CD4-positive, alpha-beta memory T cell (primary cell): Measurements from ENCODE around the gene TAAR9. TPM values are rescaled to one million over a fixed set of nuclear protein-coding genes. Genes with fewer than 3 reads are reported as not detected.

Source experiments
- CTCF ChIA-PET: fragments of 350-600 bp; sonication (Branson Sonifier 250); formaldehyde crosslinking; loops from one replicate; lab custom pipeline; 2021; ENCODE audit warnings: inconsistent platforms; ENCODE audit not compliant: partially characterized antibody; lab: Charles Lee
- POLR2A ChIA-PET: fragments of 350-600 bp; sonication (Branson Sonifier 250); formaldehyde crosslinking; loops from one replicate; lab custom pipeline; 2021; ENCODE audit not compliant: partially characterized antibody; lab: Charles Lee
- DNase-seq, 5 donors: peaks; one replicate each; pipeline versions ENCODE4 v3.0.0 to v3.0.0-alpha.2; 2020 to 2022; ENCODE audit warnings: mixed read lengths in 1 of 5
- H3K27ac ChIP-seq: one replicate; pipeline ENCODE4 v1.7.0; 2013; ENCODE audit warnings: low read depth, low read length
- H3K27me3 ChIP-seq: 2 replicates; pipeline ENCODE4 v1.7.0; 2013; ENCODE audit warnings: mild to moderate bottlenecking, low read length, moderate library complexity; ENCODE audit not compliant: insufficient read depth
- H3K36me3 ChIP-seq: 2 replicates; pipeline ENCODE4 v1.7.0; 2013; ENCODE audit warnings: mild to moderate bottlenecking, low read length, moderate library complexity; ENCODE audit not compliant: insufficient read depth
- H3K4me1 ChIP-seq: 2 replicates; pipeline ENCODE4 v1.7.0; 2013; ENCODE audit warnings: mild to moderate bottlenecking, low read length, moderate library complexity; ENCODE audit not compliant: insufficient read depth
- H3K4me3 ChIP-seq, 2 donors: one replicate each; pipeline ENCODE4 v1.7.0; 2013; ENCODE audit warnings: low read length in 2 of 2, mild to moderate bottlenecking in 1 of 2
- H3K9me3 ChIP-seq, 2 donors: one replicate each; pipeline ENCODE4 v1.7.0; 2013; ENCODE audit warnings: low read length in 2 of 2, control low read depth in 1 of 2; ENCODE audit not compliant: control insufficient read depth in 1 of 2
- H3K27ac Mint-ChIP-seq, 7 donors: one replicate each; pipeline ENCODE4 v1.8.0; 2020 to 2021; ENCODE audit warnings: mixed read lengths in 7 of 7, mild to moderate bottlenecking in 6 of 7, inconsistent platforms in 3 of 7, moderate library complexity in 3 of 7
- H3K27me3 Mint-ChIP-seq, 2 donors: one replicate each; pipeline ENCODE4 v1.8.0; 2020 to 2021; ENCODE audit warnings: mixed read lengths in 2 of 2
- H3K36me3 Mint-ChIP-seq, 2 donors: one replicate each; pipeline ENCODE4 v1.8.0; 2020 to 2021; ENCODE audit warnings: mixed read lengths in 2 of 2, inconsistent platforms in 1 of 2, mild to moderate bottlenecking in 1 of 2
- H3K4me1 Mint-ChIP-seq, 4 donors: one replicate each; pipeline ENCODE4 v1.8.0; 2020 to 2021; ENCODE audit warnings: mixed read lengths in 4 of 4, mild to moderate bottlenecking in 1 of 4
- H3K4me3 Mint-ChIP-seq, 8 donors: one replicate each; pipeline ENCODE4 v1.8.0; 2020 to 2021; ENCODE audit warnings: mixed read lengths in 8 of 8, mild to moderate bottlenecking in 7 of 8, moderate library complexity in 6 of 8, inconsistent platforms in 3 of 8
- H3K9me3 Mint-ChIP-seq, 8 donors: one replicate each; pipeline ENCODE4 v1.8.0; 2020 to 2021; ENCODE audit warnings: mixed read lengths in 8 of 8, mild to moderate bottlenecking in 5 of 8, inconsistent platforms in 3 of 8, moderate library complexity in 1 of 8
- intact Hi-C: fragments of 100-400 bp; cut with micrococcal nuclease; formaldehyde crosslinking; loops from one replicate; pipeline ENCODE4 v1.15.1; 2023
- polyA plus RNA-seq, 2 donors: library from polyadenylated mRNA; unstranded; fragments of 300-500 nt; fragmentation: Illumina TruSeq; gene quantifications; one replicate each; pipeline ENCODE4 v1.2.3, GENCODE V29; 2021
- total RNA-seq, 2 experiments: library from RNA; stranded (reverse); gene quantifications; one replicate each; pipeline ENCODE4 v1.2.3, GENCODE V29; 2021

Gene TAAR9
- total and polyA plus RNA-seq, 4 experiments from 2014 or later: not detected

DNA sequence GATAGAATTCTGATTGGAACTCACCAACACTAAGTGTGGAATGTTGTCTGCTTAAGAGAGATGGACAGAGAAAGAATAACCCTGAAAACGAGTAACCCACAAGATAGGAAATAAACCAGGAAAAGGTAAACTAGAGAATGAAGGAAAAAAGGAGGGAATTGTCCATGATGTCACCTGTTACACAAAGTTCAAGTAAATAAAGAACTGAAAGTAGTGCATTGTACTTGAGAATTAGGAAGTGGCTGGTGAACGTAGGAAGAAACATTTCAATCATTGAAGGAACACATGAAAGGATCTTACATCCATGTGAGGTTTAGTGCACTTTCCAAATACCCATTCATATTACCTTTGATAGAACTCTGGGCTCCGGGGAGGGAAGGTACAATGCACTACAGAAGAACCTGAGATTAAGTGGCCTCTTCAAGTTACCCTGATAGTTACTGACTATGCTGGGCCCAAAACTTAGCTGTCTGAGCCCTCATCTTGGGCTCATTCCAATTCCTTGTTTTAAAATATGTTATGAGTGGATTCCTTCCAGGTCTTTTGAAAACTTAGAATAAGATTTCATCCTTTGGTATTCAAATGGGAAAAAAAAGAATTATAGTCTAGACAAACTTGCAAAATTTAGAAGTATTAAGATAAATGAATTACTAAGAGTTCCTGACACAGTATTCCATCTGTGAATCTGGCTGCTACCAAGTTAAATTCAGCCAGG is 24.1 kb upstream of the TAAR9 start:
- Mint-ChIP-seq H3K4me1 (peaks cover 17 to 30% (median 24%) of the 10 kb centered on the region in 4 donors), H3K9me3 (no peaks in the 10 kb centered on the region), H3K27ac (peak overlapping the region in 2 of 7 donors; percentile 36 to 47), H3K36me3 (peaks cover 0 to 1% of the 10 kb centered on the region in 2 donors), H3K4me3 (peak overlapping the region; percentile 98 to 99 (median 98)), H3K27me3 (no peaks in the 10 kb centered on the region)
- DNase-seq: no peak
- Histone ChIP-seq H3K9me3 (no peaks in the 10 kb centered on the region), H3K36me3 (no peaks in the 10 kb centered on the region), H3K4me1 (peaks cover 23% of the 10 kb centered on the region), H3K27me3 (no peaks in the 10 kb centered on the region), H3K27ac (no peak overlapping the region), H3K4me3 (no peak overlapping the region)
- ChIA-PET POLR2A (interaction anchor here (1.1 to 1.7 kb wide), 2 partner anchors 27 to 30 kb away, joined by 3 to 7 read pairs; no protein-coding TSS in a partner anchor), CTCF (interaction anchor here (1.2 to 1.7 kb wide), 4 partner anchors 14 to 299 kb away, joined by 3 to 10 read pairs (median 7); no protein-coding TSS in a partner anchor)
- intact Hi-C loops: loop anchor here (1.0 to 5.0 kb wide), 4 partner anchors 21 to 887 kb away; partner anchors contain the start of genes MED23 and RPS12

DNA sequence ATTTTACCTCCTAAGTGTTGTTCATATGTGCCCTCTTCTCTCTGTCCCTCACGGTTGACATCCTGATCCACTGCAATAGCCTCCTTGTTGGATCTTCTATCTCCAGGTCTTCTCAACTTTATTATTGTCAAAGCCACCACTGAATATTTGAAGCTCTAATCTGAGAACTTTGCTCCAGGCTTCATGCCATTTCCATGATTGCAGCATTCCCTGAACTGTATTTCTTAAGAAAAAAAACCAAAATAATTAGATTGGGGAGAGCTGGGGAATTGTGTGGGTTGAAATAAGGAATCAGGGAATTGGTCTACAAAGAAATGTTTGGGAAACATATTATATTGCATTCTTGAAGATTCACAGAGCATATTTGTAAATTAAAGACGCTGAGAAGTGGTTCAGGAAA is 22.7 kb upstream of the TAAR9 start:
- ChIA-PET POLR2A (no interaction called here), CTCF (interaction anchor here (1.3 to 3.6 kb wide), 3 partner anchors 12 to 283 kb away, joined by 3 to 19 read pairs (median 5); partner anchors contain the start of gene SLC18B1)
- H3K36me3 ChIP-seq: no peaks in the 10 kb centered on the region
- peaks cover 17 to 29% (median 23%) of the 10 kb centered on the region in 4 donors for H3K4me1 Mint-ChIP-seq
- H3K4me3 ChIP-seq: no peak overlapping the region
- no peak for DNase-seq
- intact Hi-C loops: no loop called here
- H3K4me1 ChIP-seq: peaks cover 23% of the 10 kb centered on the region
- H3K9me3 Mint-ChIP-seq: no peaks in the 10 kb centered on the region
- H3K9me3 ChIP-seq: no peaks in the 10 kb centered on the region
- no peaks in the 10 kb centered on the region for H3K27me3 ChIP-seq
- H3K4me3 Mint-ChIP-seq: peak overlapping the region in 2 of 8 donors; percentile 17 to 47
- peak overlapping the region in 1 of 7 donors; percentile 53 for H3K27ac Mint-ChIP-seq
- H3K36me3 Mint-ChIP-seq: peaks cover 0 to 1% of the 10 kb centered on the region in 2 donors
- H3K27me3 Mint-ChIP-seq: peaks cover 0 to 4% of the 10 kb centered on the region in 2 donors
- no peak overlapping the region for H3K27ac ChIP-seq

- no peaks in the 10 kb centered on the region for H3K36me3 ChIP-seq
- H3K4me1 ChIP-seq: no peaks in the 10 kb centered on the region
- H3K4me1 Mint-ChIP-seq: no peaks in the 10 kb centered on the region
- H3K27me3 ChIP-seq: peaks cover 4% of the 10 kb centered on the region
- CTCF ChIA-PET: no interaction called here
- POLR2A ChIA-PET: no interaction called here
- no peak overlapping the region for H3K27ac Mint-ChIP-seq
- peaks cover 16 to 20% of the 10 kb centered on the region in 2 donors for H3K27me3 Mint-ChIP-seq
- H3K4me3 ChIP-seq: no peak overlapping the region
- DNase-seq: no peak
- H3K36me3 Mint-ChIP-seq: no peaks in the 10 kb centered on the region
- H3K4me3 Mint-ChIP-seq: no peak overlapping the region
- no peak overlapping the region for H3K27ac ChIP-seq
- H3K9me3 ChIP-seq: no peaks in the 10 kb centered on the region
- intact Hi-C loops: no loop called here
- H3K9me3 Mint-ChIP-seq: no peaks in the 10 kb centered on the region
These were observed 17.1 kb upstream of the TAAR9 start for GRCh38 chr6:132520953-132521352.

- Mint-ChIP-seq H3K4me3 (no peak overlapping the region), H3K4me1 (no peaks in the 10 kb centered on the region), H3K9me3 (no peaks in the 10 kb centered on the region), H3K27me3 (peaks cover 25 to 31% of the 10 kb centered on the region in 2 donors), H3K27ac (no peak overlapping the region), H3K36me3 (no peaks in the 10 kb centered on the region)
- ChIA-PET CTCF (no interaction called here), POLR2A (no interaction called here)
- H3K36me3 ChIP-seq: no peaks in the 10 kb centered on the region
- H3K4me1 ChIP-seq: no peaks in the 10 kb centered on the region
- H3K4me3 ChIP-seq: no peak overlapping the region
- intact Hi-C loops: no loop called here
- no peaks in the 10 kb centered on the region for H3K9me3 ChIP-seq
- DNase-seq: no peak
- peaks cover 6% of the 10 kb centered on the region for H3K27me3 ChIP-seq
- H3K27ac ChIP-seq: no peak overlapping the region
These were observed 13.4 kb upstream of the TAAR9 start for GRCh38 chr6:132524646-132525045.

GRCh38 chr6:132525866-132526265 is 12.2 kb upstream of the TAAR9 start:
- Histone ChIP-seq H3K9me3 (no peaks in the 10 kb centered on the region), H3K4me3 (no peak overlapping the region), H3K27ac (no peak overlapping the region), H3K27me3 (peaks cover 6% of the 10 kb centered on the region), H3K4me1 (no peaks in the 10 kb centered on the region), H3K36me3 (no peaks in the 10 kb centered on the region)
- Mint-ChIP-seq H3K27ac (no peak overlapping the region), H3K36me3 (no peaks in the 10 kb centered on the region), H3K4me3 (no peak overlapping the region), H3K27me3 (peaks cover 23 to 33% of the 10 kb centered on the region in 2 donors), H3K9me3 (no peaks in the 10 kb centered on the region), H3K4me1 (peaks cover 0 to 2% (median 0%) of the 10 kb centered on the region in 4 donors)
- DNase-seq: no peak
- CTCF ChIA-PET: interaction anchor here (1.1 to 4.0 kb wide), 3 partner anchors 9 to 1571 kb away, joined by 3 to 19 read pairs (median 3); no protein-coding TSS in a partner anchor
- intact Hi-C loops: no loop called here
- POLR2A ChIA-PET: no interaction called here

GRCh38 chr6:132526461-132526860 is 11.6 kb upstream of the TAAR9 start:
- H3K4me3 Mint-ChIP-seq: no peak overlapping the region
- Histone ChIP-seq H3K4me3 (no peak overlapping the region), H3K27me3 (peaks cover 6% of the 10 kb centered on the region), H3K27ac (no peak overlapping the region), H3K4me1 (no peaks in the 10 kb centered on the region), H3K36me3 (no peaks in the 10 kb centered on the region), H3K9me3 (no peaks in the 10 kb centered on the region)
- H3K36me3 Mint-ChIP-seq: no peaks in the 10 kb centered on the region
- H3K9me3 Mint-ChIP-seq: no peaks in the 10 kb centered on the region
- no peak for DNase-seq
- no peak overlapping the region for H3K27ac Mint-ChIP-seq
- intact Hi-C loops: no loop called here
- H3K27me3 Mint-ChIP-seq: peaks cover 21 to 33% of the 10 kb centered on the region in 2 donors
- POLR2A ChIA-PET: no interaction called here
- CTCF ChIA-PET: interaction anchor here (1.0 to 4.0 kb wide), 7 partner anchors 10 to 1571 kb away, joined by 3 to 19 read pairs (median 3); partner anchors contain the start of gene STX7
- H3K4me1 Mint-ChIP-seq: peaks cover 0 to 2% (median 0%) of the 10 kb centered on the region in 4 donors

- no peak for DNase-seq
- CTCF ChIA-PET: interaction anchor here (1.1 to 4.0 kb wide), 6 partner anchors 11 to 435 kb away, joined by 3 to 19 read pairs (median 4); partner anchors contain the start of gene STX7
- no peaks in the 10 kb centered on the region for H3K4me1 ChIP-seq
- POLR2A ChIA-PET: interaction anchor here (0.7 kb wide), 1 partner anchor 15 kb away, joined by 3 read pairs; the partner anchor contains the start of gene STX7
- Mint-ChIP-seq H3K36me3 (no peaks in the 10 kb centered on the region), H3K4me1 (peaks cover 0 to 2% (median 0%) of the 10 kb centered on the region in 4 donors), H3K27ac (no peak overlapping the region), H3K27me3 (peaks cover 21 to 31% of the 10 kb centered on the region in 2 donors), H3K4me3 (no peak overlapping the region), H3K9me3 (no peaks in the 10 kb centered on the region)
- H3K36me3 ChIP-seq: no peaks in the 10 kb centered on the region
- no peaks in the 10 kb centered on the region for H3K9me3 ChIP-seq
- no peak overlapping the region for H3K27ac ChIP-seq
- H3K27me3 ChIP-seq: peaks cover 6% of the 10 kb centered on the region
- intact Hi-C loops: no loop called here
- no peak overlapping the region for H3K4me3 ChIP-seq
These were observed 10.3 kb upstream of the TAAR9 start for GRCh38 chr6:132527791-132528190.
